ENCODE results near the gene NLGN4Y.
"Not testable (repeated sequence)": the region's sequence is repeated elsewhere in the genome, so short reads cannot be mapped to it uniquely, and the experiment has no call there.

The NLGN4Y gene

GRCh38 chrY:14834103-14835060, 310.1 kb downstream of the NLGN4Y start:
- in situ Hi-C loops (cut with MboI; ENCODE audit: low sequenced_read_pairs): no loop called here

DNA sequence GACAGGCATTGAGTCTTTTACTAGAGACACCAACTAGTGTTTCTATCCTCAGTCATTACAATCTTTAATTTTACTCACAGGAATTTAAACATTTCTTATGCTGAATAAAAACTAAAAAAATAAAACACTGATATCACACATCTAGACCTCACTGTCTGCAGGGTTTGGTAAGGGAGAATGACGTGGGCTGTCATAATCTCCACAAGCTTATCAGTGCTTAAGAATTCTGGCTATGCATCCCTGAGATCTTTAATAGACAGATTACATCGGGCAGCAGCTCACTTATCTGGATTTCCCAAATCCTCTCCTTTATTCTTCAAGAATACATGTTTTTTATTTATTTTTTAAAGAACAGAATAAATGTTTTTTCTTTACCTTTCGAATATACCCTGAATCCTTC, 313.1 kb downstream of the NLGN4Y start:
- in situ Hi-C loops (cut with MboI; ENCODE audit: low sequenced_read_pairs): no loop called here

- in situ Hi-C loops (cut with MboI; ENCODE audit: low sequenced_read_pairs): no loop called here
These were observed 326.4 kb downstream of the NLGN4Y start for GRCh38 chrY:14850734-14851133.

DNA sequence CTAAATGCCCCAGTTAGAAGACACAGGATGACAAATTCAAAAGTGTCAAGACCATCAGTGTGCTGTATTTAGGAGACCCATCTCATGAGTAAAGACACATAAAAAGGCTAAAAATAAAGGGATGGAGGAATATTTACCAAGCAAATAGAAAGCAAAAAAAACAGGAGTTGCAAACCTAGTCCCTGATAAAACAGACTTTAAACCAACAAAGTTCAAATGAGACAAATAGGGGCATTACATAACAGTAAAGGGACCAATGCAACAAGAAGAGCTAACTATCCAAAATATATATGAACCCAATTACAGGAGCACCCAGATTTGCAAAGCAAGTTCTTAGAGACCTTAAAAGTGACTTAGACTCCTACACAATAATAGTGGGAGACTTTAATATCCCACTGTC, 336.1 kb downstream of the NLGN4Y start:
- in situ Hi-C loops (cut with MboI; ENCODE audit: low sequenced_read_pairs): no loop called here

GRCh38 chrY:14861033-14861432, 336.7 kb downstream of the NLGN4Y start:
- in situ Hi-C loops (cut with MboI; ENCODE audit: low sequenced_read_pairs): not testable (repeated sequence)

DNA sequence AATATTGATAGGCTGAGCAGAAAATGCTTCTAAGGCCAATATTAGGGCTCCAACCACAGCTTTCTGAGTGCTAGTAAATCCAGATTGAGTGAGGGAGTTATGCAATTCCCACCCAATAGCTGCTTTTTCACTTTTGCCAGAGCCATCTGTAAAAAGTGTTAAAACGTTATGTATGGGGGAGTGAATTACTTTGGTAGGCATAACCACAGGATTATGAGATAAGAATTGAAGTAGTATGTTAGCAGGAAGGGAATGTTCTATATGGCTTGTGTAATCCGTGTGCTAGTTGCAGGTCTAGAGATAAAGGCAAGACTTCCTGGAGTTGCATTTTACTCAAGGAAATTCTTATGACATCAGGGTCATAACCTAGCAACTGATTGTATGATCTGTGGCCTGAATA, 347.6 kb downstream of the NLGN4Y start:
- in situ Hi-C loops (cut with MboI; ENCODE audit: low sequenced_read_pairs): no loop called here

Data from hTERT RPE-1 (cell line).